A204.1 (cell line): ENCODE measurements around the gene SLC26A4.

ENCODE experiments used
- FAIRE-seq: peaks from 2 replicates; lab custom pipeline; 2012; peaks lifted over from hg19 to GRCh38; lab: Jason Lieb, UNC

The SLC26A4 gene

DNA sequence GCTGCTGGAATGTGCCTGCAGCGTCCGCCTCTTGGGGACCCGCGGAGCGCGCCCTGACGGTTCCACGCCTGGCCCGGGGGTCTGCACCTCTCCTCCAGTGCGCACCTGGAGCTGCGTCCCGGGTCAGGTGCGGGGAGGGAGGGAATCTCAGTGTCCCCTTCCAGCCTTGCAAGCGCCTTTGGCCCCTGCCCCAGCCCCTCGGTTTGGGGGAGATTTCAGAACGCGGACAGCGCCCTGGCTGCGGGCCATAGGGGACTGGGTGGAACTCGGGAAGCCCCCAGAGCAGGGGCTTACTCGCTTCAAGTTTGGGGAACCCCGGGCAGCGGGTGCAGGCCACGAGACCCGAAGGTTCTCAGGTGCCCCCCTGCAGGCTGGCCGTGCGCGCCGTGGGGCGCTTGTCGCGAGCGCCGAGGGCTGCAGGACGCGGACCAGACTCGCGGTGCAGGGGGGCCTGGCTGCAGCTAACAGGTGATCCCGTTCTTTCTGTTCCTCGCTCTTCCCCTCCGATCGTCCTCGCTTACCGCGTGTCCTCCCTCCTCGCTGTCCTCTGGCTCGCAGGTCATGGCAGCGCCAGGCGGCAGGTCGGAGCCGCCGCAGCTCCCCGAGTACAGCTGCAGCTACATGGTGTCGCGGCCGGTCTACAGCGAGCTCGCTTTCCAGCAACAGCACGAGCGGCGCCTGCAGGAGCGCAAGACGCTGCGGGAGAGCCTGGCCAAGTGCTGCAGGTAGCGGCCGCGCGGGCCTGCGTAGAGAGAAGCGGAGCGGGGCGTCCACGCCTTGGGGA is 645 bp downstream of the SLC26A4 start:
- FAIRE-seq, result no peak

DNA sequence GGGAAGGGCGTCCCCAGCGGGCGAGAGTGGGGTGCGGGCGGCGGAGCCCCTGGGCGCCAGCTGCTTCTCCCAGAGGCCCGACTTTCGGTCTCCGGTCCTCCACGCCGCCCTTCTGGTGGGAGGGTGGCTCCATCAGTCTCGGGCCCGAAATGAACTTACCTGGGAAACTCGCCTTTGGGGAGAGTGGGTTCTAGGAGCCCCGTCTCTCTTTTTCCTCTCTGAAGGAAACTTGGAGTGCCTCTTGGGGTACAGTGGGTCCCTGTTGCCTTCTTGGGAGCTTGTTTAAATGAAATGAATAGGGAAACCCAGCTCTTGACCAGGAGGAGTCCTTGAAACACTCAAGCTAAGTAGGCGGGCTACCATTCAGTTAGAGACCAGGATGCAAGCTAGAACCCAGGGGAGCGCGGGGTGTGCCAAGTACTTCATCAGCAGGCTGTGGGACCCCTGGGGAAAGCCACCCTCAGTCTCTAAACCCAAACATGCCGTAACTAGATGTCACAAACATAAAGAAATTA is 1.3 kb downstream of the SLC26A4 start:
- no peak for FAIRE-seq

DNA sequence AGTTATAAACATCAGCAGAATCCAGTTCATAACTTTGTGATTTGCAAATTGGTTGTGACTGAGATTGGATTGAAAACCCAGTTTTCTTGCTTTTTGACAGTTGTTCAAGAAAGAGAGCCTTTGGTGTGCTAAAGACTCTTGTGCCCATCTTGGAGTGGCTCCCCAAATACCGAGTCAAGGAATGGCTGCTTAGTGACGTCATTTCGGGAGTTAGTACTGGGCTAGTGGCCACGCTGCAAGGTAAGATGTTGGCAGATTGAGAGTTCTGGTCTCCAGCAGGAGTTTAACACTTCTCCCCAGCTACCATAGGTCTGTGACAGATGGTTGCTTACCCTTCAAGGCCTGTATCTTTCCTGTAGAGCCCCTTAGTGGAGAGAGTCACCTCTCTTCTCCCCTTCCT is 2.6 kb downstream of the SLC26A4 start:
- no peak for FAIRE-seq

DNA sequence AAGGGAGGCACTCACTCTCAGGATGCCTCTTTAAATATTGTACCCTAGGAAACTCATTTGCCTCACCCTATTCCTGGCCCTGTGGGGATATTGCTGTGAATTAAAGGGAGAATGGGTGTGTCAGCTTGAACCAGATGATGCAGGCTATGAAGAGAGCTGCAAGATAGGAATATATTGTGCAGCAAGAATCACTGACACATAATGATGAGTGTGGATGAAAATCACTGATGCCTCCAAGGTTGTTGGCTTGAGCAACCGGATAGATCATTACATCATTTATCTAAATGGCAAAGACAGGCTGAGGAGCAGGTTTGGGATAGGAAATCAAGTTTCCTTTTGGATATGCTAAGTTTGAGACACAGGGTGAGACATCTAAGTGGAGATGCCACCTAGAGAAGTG is 6.2 kb downstream of the SLC26A4 start:
- FAIRE-seq, result no peak

DNA sequence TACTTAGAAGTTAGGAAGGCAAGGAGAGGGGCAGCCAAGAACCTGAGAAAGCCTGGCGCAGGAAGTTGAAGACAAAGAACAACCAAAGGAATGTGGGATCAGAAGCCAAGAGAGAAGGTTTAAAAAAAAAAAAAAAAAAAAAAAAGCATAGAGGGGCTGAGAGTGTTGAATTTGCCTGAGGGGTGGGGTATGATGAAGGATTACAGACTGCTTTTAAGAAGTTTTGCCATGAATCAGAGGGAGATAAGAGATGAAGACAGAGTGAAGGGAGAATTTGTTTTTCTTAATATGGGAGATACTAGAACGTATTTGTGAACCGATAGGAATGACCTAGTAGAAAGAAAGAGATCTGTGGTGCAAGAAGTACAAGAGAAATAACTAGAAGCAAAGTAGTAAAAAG is 6.7 kb downstream of the SLC26A4 start:
- no peak for FAIRE-seq

DNA sequence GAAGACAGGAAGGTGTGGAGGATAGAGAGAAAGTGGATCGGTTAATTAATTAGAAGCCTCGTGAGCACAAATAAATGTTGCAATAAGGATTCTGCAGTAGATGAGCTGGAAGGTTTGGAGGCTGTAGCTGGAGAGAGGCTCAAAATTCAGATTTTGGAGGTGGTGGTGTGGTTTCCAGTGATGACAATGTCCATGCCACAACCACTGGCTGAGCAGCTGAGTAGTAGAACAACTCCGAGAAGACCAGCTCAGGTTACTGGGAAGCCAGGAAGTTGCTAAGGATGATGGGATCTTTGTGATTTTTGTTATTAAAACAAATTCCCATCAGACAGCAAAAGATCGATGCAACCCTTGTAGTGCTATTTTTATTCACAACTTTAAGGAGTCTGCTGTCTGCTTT is 7.7 kb downstream of the SLC26A4 start:
- FAIRE-seq, result no peak

DNA sequence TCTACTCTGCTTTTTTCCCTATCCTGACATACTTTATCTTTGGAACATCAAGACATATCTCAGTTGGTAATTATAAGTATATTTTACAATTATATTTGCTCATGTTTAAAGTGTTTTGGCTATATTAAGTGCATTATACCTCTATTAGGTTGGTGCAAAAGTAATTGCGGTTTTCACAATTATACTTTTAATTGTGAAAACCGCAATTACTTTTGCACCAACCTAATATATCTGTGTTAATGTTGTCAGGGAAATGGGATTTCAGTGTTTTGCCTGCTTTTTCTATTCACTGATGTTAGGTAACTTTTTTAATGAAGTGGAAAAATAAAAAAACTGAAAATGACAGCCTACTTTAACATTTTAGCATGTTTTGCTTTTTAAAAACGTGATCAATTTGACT is 11.6 kb downstream of the SLC26A4 start:
- FAIRE-seq, result no peak

DNA sequence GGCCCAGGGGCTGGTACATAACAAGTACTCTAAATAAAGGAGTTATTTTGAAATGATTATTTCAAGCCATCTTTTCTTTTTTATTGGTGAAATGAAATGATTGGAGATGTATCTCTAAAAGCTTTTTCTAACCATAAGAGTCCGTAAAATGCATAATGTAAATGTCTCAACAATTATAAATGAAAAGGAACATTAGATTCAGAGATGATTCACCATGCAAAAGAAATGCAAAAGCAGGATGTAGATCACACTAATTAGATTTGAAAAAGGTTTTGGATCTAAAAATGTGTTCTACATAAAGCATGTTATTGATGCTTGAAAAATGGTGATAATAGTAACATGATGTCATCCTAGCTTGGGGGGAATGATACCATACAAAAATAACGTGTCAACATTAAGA is 15.6 kb downstream of the SLC26A4 start:
- no peak for FAIRE-seq

DNA sequence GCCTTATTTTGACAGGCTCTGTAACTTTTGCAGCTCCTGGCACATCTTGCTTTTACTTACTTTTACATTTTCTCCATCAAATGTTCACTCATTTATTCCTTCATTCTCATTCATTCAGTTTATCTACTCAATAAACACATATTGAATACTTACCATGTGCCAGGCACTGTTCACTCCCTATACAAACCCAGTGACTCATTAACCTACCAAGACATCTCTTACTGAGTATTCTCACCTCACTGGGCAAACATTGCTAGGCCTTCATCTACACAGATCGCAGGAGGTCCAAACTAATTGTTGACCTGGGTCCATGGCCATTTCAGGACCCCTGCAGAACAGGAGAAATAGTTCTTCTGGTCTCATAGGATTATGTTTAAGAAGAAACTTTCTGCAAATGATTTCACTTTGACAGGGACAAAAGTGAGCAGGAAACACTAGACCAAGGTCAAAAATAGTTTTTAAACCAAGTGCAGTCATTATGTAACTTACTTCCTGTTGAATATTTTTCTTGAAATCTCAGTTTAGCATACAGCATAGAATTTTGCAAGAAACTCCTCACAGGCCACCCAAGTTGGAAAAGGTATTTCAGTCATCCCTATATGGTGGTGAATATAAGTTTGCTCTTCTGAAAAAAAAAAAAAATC is 17.6 kb downstream of the SLC26A4 start:
- no peak for FAIRE-seq

DNA sequence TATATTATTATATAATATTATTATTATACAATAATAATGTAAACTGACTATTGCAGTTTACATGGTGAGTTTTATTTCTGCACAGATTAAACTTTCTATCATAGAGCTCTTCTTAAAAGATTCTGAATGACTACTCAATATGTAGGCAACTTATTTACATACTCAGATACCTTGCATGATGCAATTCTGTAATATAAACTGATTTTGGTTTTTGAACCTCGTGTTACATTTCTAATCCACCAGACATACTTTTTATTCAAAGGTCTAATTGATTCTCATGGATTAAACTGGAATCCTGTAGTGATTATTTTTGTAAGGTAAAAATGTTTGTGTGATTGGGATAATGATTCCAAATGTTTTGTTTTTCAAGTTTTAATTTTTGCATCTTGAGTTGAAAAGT is 19.9 kb downstream of the SLC26A4 start:
- no peak for FAIRE-seq

DNA sequence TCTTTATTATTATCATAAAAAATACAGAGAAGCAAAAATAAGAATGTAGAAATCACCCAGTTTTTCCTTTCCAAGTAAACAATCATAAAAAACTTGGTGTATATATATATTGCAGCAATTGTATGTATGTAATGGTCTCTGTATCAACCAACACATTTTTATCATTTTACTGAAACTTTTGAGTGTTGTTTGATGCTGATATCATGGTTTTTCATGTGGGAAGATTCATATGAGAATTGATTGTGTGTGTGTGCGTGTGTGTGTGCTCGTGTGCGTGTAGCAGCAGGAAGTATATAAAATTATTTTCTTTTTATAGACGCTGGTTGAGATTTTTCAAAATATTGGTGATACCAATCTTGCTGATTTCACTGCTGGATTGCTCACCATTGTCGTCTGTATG is 22.3 kb downstream of the SLC26A4 start:
- FAIRE-seq, result no peak

DNA sequence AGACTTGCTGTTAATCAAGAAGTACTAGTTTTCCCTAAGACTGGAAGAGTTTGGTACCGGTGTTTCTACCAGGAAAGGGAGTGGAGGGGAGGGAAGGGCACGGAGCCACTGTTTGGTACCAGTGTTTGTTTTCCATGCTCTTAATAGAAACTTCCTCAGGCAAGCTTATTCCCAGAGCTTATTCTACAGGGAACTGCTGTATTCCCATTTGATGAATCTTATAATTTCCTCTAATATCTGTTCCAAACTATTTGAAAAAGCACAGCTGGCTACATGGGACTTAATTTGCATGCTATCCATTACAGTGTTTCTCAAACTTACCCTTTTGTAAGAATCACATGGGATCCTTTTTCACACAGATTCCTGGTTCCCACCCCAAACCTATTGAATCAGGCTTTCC is 23.7 kb downstream of the SLC26A4 start:
- no peak for FAIRE-seq

DNA sequence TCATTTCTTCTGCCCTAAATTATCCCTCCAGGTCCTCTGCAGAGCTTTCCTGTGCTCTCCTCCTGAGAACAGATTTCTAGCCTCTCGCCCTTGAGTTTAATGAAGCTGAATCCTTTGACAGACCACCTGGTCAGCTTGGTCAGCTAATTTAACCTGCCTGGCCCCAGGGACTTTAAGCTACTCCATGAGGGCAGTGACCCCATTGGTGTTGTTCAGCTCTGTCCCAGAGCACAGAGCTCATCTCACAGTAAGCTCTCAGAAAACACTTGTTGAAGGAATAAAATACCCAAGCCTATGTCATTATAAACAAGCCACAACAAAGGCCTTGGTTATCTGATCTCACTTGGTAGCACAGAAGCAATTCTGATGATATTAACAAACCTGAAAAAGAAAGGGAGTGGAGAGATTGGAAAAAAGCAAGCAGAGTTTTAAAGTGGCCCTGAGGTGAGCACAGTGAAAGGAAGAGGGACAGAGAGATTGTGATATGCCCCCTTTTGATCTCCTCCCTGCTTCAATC is 24.4 kb downstream of the SLC26A4 start:
- FAIRE-seq, result no peak

DNA sequence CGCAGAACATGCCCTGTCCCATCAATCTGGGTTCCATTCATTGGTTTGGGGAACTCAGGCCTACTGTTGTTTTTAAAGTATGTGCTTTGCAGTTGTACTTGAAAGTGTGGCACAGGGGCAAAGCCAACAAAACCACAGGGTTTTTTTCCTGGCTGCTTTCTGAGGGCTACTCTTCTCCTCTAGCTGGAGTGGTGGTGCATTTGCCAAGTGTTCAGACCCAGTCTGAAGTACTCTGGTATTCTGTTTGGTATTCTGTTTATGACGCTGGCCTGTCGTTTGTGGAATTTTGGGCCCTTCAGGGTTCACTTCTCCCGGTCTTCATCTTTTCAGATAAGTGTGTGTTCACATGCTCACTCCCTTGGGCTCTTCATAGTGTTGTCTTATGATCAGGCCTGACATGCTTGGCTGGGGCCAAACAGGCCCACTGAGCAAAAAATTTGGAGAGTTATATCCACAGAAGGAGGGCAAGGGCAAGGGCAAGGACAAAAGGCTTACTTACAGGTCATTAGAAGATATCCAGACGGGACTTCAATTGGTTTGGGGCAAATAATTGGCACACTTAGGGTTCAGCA is 26.3 kb downstream of the SLC26A4 start:
- FAIRE-seq, result no peak

DNA sequence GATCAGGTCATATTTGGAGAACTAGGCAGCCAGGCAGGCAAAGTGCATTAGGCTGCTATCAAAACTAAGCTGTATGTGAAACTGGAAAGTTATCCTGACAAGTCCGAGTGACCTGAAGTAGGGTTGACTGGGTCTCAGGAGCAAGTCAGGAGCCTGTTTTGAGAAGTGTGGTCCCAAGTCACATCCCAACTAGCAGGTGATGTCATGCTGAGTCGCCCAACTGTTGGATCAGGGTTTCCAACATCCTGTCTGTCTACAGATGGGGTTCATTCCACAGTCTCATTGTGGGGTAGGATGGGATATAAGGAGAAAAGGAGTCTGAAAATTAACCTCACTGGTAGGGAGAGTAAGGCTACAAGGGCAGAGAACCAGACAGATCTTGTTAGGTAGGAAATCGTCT is 27.0 kb downstream of the SLC26A4 start:
- no peak for FAIRE-seq

DNA sequence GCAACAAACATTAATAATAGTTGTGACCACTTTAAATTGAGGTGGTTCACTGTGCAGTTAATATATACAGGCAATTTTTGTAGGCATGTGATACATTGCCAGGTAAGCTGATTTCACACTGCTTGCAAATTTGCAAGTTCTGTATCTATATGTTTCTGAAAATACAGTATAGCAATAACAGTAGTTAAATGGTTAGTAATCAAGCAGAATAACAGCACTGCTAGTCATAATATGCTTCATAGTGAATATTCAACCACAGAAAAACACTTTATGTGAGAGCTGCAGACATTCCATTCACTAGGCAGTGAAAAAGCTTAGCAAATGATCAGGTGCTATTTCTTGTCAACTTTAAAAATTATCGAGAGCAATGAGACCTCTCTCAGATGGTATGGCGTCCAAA is 28.9 kb downstream of the SLC26A4 start:
- no peak for FAIRE-seq

DNA sequence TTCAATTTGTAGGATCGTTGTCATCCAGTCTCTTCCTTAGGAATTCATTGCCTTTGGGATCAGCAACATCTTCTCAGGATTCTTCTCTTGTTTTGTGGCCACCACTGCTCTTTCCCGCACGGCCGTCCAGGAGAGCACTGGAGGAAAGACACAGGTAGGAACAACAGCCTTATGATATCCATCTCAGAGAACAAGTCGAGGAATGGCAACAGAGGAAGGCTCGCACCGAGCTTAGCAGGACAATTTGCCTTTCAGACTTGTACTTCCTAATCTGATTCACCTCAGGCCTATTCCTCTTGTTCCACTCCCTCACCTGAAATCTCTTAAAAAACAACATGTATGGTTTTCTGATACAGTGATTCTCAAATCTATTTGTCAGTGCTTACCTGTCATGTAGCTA is 29.5 kb downstream of the SLC26A4 start:
- no peak for FAIRE-seq

DNA sequence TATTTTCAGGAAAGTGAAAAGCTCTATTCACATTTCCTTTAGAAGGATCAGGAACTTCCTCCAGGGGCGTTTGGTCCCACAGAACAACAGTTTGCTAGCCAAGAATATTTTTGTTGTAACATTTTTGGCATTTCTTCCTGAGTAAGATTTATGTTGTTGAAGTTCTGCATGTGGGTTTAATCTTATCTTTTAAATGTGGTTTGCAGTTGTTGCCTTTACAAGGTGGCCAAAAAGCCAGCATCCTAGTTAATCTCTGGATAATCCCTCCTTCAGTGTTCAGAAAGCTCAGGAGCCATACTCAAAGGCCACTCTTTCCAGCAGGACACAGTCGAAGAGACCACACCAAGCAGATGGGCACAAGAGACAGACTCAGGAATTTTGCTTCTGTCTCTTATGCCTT is 30.0 kb downstream of the SLC26A4 start:
- FAIRE-seq, result no peak

DNA sequence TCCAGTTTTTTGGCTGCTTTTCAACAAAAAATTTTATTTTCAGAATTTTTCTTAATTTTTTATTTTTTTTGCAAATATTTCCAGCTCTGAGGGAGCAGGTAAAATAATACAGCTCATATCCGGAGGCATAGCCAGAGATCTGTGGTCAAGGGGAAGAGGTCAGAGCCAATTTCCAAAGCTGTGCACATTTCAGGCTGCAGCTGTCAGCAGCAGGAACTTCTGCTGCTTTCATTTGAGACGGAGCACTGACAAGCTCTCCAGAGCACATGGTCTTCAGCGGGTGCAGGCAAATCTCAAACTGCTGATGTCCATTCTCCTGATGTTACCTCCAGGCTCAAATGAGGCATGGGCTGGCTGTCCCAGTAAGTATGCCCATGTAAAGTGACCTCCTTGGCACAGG is 31.1 kb downstream of the SLC26A4 start:
- no peak for FAIRE-seq

DNA sequence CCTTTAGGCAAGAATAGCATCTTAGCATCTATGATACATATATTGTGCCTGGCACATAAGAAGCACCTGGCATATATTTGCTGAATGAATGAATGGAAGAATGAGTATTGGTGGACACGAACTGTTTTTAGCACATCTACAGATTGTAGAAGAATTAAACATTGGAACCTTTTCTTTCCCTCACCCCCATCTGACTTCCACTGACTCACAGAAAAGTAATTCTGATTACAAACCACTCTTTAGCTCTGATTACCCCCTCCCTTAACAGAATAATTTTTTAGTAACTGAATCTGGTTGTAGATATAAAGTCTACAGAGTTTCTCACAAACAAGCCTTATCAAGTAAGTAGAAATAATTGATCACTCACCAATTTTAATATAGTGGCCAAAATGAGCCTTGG is 31.9 kb downstream of the SLC26A4 start:
- no peak for FAIRE-seq

DNA sequence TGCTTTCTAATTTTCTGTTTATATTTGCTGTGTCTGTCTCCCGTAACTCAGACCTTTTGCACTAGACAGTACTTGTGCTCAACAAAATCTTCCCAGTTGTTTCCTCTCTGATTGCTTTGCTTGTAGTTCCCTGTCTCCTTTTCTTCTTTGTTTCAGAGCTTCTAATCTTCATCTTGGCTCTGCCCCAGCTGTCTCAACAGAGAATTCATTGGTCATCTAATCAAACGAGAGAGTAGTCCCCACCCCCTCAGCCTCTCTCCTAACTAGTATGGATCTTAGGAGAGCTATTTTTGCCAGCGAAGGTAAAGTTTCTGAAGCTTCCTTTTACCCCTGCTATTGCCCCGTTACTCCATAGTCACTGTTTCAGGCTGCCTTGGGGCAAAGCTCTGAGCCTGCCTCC is 32.8 kb downstream of the SLC26A4 start:
- FAIRE-seq, result no peak

DNA sequence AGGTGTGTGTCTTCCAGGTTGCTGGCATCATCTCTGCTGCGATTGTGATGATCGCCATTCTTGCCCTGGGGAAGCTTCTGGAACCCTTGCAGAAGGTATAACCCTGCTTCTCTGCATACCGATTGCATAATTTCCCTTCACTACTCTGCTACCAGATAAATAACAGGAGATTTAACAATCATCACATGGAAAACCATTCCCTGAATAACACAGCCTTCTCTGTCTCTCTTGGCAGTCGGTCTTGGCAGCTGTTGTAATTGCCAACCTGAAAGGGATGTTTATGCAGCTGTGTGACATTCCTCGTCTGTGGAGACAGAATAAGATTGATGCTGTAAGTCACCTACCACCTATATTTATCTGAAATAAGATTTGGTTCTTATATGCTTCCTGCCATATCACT is 33.8 kb downstream of the SLC26A4 start:
- no peak for FAIRE-seq

DNA sequence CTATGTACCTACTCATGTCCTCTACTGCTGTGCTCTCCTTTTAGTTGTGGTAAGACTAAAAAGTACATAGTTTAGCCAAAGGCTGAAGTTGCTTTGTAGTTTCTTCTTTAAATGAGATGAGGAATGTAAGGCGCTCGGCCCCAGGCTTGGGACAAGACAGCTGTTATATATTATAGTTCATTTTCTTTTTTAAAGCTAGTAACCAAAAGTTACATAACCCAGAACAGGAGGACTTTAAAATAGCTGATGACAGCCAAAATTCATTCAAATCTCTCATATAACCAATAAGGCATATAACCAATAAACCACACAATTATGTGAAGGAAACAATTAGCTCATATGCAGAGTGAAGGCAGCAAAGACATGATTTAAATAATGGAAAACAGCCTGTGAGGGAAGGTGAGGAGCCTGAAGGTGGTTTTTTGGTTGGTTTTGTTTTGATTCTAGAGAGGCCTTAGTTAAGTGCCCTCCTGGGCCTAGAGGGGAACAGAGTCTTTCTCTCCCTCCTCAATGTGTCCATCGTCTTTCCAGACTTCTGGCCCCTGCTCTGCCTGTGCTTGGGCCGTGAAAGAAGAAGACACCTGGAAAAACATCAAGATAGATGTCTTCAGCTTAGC is 35.8 kb downstream of the SLC26A4 start:
- FAIRE-seq, result no peak
